Suprapubic skin (tissue), 4 donors: ENCODE results near the gene PCNX1.

Experiments
- CTCF ChIP-seq, 2 donors: fragments of 200-600 bp in 1 of 2; fragments of 450-650 bp in 1 of 2; sonication (generic) in 1 of 2; IDR thresholded peaks; one replicate each; pipeline ENCODE4 v1.5.1; 2016 to 2019; ENCODE audit warnings: antibody characterized with exemption in 2 of 2, mild to moderate bottlenecking in 1 of 2, moderate library complexity in 1 of 2
- EP300 ChIP-seq: sonication (generic); formaldehyde crosslinking; IDR thresholded peaks from one replicate; pipeline ENCODE4 v1.6.1; 2017; ENCODE audit warnings: antibody characterized with exemption
- POLR2A ChIP-seq, 2 donors: fragments of 450-650 bp; IDR thresholded peaks; one replicate each; pipeline ENCODE4 v1.6.1; 2017; ENCODE audit warnings: antibody characterized with exemption in 2 of 2, mild to moderate bottlenecking in 2 of 2, moderate library complexity in 2 of 2
- POLR2AphosphoS5 ChIP-seq, 3 donors: sonication (generic); formaldehyde crosslinking; IDR thresholded peaks; one replicate each; pipeline ENCODE4 v1.6.1; 2017; ENCODE audit warnings: antibody characterized with exemption in 3 of 3

GRCh38 chr14:70902184-70902583, 5.1 kb upstream of the PCNX1 start:
- TF ChIP-seq CTCF (IDR thresholded peaks at IDR 0.05) (no peak), POLR2AphosphoS5 (IDR thresholded peaks at IDR 0.05) (no peak), EP300 (no peak), POLR2A (IDR thresholded peaks at IDR 0.05) (no peak)
